DOHH2 (cell line): Measurements from ENCODE around the gene TCF19.

Experiments
- H3F3A ChIP-seq: fragments of 200-600 bp; sonication (generic), shearing (Covaris generic); 2 replicates; pipeline ENCODE4 v1.6.0; 2016; ENCODE audit warnings: antibody characterized with exemption, mild to moderate bottlenecking; ENCODE audit not compliant: control insufficient read depth, insufficient read depth
- H3K27ac ChIP-seq: fragments of 200-600 bp; sonication (generic); 2 replicates; pipeline ENCODE4 v1.5.1; 2014; ENCODE audit warnings: low read depth, mild to moderate bottlenecking, low read length, moderate library complexity
- H3K27me3 ChIP-seq: fragments of 200-600 bp; sonication (generic); 2 replicates; pipeline ENCODE4 v1.6.1; 2014; ENCODE audit warnings: mild to moderate bottlenecking, low read length, mixed read lengths; ENCODE audit not compliant: control insufficient read depth
- H3K36me3 ChIP-seq: fragments of 200-600 bp; sonication (generic); 2 replicates; pipeline ENCODE4 v1.6.1; 2014; ENCODE audit warnings: mild to moderate bottlenecking, low read length, moderate library complexity, mixed read lengths; ENCODE audit not compliant: control insufficient read depth
- H3K4me1 ChIP-seq: fragments of 200-600 bp; sonication (generic); 2 replicates; pipeline ENCODE4 v1.6.1; 2014; ENCODE audit warnings: mild to moderate bottlenecking, low read length, mixed read lengths; ENCODE audit not compliant: control insufficient read depth
- H3K4me2 ChIP-seq: fragments of 200-600 bp; sonication (generic); 2 replicates; pipeline ENCODE4 v1.6.0; 2014; ENCODE audit warnings: mild to moderate bottlenecking, low read length, moderate library complexity
- H3K4me3 ChIP-seq: fragments of 200-600 bp; sonication (generic); 2 replicates; pipeline ENCODE4 v1.5.1; 2014; ENCODE audit warnings: mild to moderate bottlenecking, low read length, mixed read lengths
- H3K79me2 ChIP-seq: fragments of 200-600 bp; sonication (generic); 2 replicates; pipeline ENCODE4 v1.6.1; 2014; ENCODE audit warnings: mild to moderate bottlenecking, low read length, mixed read lengths; ENCODE audit not compliant: control insufficient read depth
- H3K9me2 ChIP-seq: fragments of 200-600 bp; sonication (generic); replicated peaks from 2 replicates; pipeline ENCODE4 v1.6.1; 2014; ENCODE audit warnings: mild to moderate bottlenecking, low read length, mixed read lengths; ENCODE audit not compliant: control insufficient read depth
- H3K9me3 ChIP-seq: fragments of 200-600 bp; sonication (generic); 2 replicates; pipeline ENCODE4 v1.6.1; 2014; ENCODE audit warnings: antibody characterized with exemption, low read length, mixed read lengths; ENCODE audit not compliant: control insufficient read depth, insufficient read depth
- H4K20me1 ChIP-seq: fragments of 200-600 bp; sonication (generic); 2 replicates; pipeline ENCODE4 v1.6.0; 2014; ENCODE audit warnings: low read depth, mild to moderate bottlenecking, antibody characterized with exemption, low read length, moderate library complexity; ENCODE audit not compliant: control insufficient read depth, insufficient read depth
- CTCF ChIP-seq: fragments of 200-600 bp; sonication (generic); IDR thresholded peaks from one replicate; pipeline ENCODE4 v1.5.1; 2014; ENCODE audit warnings: antibody characterized with exemption, mild to moderate bottlenecking, low read depth, low read length; ENCODE audit not compliant: poor library complexity, severe bottlenecking
- EZH2phosphoT487 ChIP-seq: fragments of 200-600 bp; sonication (generic); IDR thresholded peaks from 2 replicates; pipeline ENCODE4 v1.6.1; 2017; ENCODE audit warnings: borderline replicate concordance, mild to moderate bottlenecking, antibody characterized with exemption, low read length, moderate library complexity, mixed read lengths

TCF19 gene

DNA sequence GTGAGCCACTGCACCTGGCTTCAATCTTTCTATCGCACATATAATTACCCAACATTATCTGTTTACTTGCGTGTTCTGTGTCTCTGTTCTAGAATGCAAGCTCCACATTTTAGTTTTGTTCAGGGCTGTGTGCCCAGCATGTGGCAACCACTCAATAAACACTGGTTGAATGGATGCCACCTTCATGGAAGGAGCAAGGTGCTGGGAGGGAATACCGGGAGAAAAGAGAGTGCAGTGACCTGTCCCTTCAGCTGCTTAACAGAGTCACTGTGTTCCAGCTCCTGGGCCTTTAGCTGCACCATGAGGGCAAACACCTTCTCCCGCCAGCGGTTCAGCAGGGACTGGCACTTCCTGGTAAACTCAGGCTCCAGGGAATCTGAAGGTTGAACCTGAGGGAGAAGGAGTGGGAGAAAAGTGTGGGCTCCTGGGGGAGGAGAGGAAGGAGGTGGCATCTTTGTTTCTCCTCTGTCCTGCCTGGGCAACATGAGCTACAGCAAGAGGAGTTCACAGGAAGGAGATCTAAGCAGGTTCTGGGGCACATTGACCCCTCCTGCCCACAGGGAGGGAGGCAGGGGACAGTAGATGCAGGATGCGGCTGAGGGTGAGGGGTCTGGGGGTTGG lies 8.5 kb upstream of the TCF19 start:
- TF ChIP-seq EZH2phosphoT487 (no peak), CTCF (no peak)
- H3K27ac ChIP-seq, result no peak overlapping the region
- H3K9me2 ChIP-seq, result no peaks in the 10 kb centered on the region
- peaks cover 5% of the 10 kb centered on the region; the same call in 1 of the 2 replicates for H3K36me3 ChIP-seq
- H4K20me1 ChIP-seq, result no peaks in the 10 kb centered on the region
- H3K27me3 ChIP-seq, result no peaks in the 10 kb centered on the region
- H3K4me2 ChIP-seq, result no peak overlapping the region
- H3K9me3 ChIP-seq, result no peaks in the 10 kb centered on the region
- no peak overlapping the region for H3K4me3 ChIP-seq
- H3K79me2 ChIP-seq, result no peaks in the 10 kb centered on the region
- no peaks in the 10 kb centered on the region for H3F3A ChIP-seq
- H3K4me1 ChIP-seq, result no peaks in the 10 kb centered on the region

DNA sequence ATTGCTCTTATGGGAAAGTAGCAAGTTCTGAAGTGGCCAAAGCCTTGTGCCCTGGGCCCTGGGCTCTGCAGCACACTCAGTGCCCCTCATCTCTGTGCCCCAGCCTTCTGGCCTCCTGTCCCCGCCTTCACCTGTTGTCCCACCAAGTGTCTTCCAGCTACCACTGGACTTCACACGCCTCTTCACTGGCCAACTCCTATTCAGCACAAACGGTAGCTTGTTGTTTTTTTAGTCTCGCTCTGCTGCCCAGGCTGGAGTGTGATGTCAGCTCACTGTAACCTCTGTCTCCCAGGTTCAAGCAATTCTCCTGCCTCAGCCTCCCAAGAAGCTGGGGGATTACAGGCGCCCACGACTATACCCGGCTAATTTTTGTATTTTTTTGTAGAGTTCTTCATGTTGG lies 5.6 kb upstream of the TCF19 start:
- no peak overlapping the region for H3K4me2 ChIP-seq
- no peak for TF ChIP-seq CTCF
- TF ChIP-seq EZH2phosphoT487, result no peak
- H3K4me1 ChIP-seq, result peaks cover 10% of the 10 kb centered on the region
- no peaks in the 10 kb centered on the region for H3K9me3 ChIP-seq
- no peaks in the 10 kb centered on the region for H3F3A ChIP-seq
- H3K27ac ChIP-seq, result no peak overlapping the region
- peaks cover 20% of the 10 kb centered on the region for H3K36me3 ChIP-seq
- H3K9me2 ChIP-seq, result no peaks in the 10 kb centered on the region
- H3K4me3 ChIP-seq, result no peak overlapping the region
- no peaks in the 10 kb centered on the region for H4K20me1 ChIP-seq
- peaks cover 12% of the 10 kb centered on the region for H3K79me2 ChIP-seq
- no peaks in the 10 kb centered on the region for H3K27me3 ChIP-seq

- H3K4me1 ChIP-seq, result peaks cover 11% of the 10 kb centered on the region
- no peak overlapping the region for H3K4me2 ChIP-seq
- no peaks in the 10 kb centered on the region for H3K9me3 ChIP-seq
- H4K20me1 ChIP-seq, result no peaks in the 10 kb centered on the region
- TF ChIP-seq EZH2phosphoT487, result no peak
- no peak for TF ChIP-seq CTCF
- no peaks in the 10 kb centered on the region for H3K27me3 ChIP-seq
- H3K27ac ChIP-seq, result no peak overlapping the region
- H3F3A ChIP-seq, result 0 out of 2 replicates have a peak, but pooled peaks cover 2% of the 10 kb centered on the region
- peaks cover 25% of the 10 kb centered on the region for H3K36me3 ChIP-seq
- no peak overlapping the region for H3K4me3 ChIP-seq
- peaks cover 21% of the 10 kb centered on the region for H3K79me2 ChIP-seq
- no peaks in the 10 kb centered on the region for H3K9me2 ChIP-seq
Observed at GRCh38 chr6:31154436-31154835, 4.0 kb upstream of the TCF19 start.
